ENCODE results near the gene IL2RA.

Gene IL2RA

DNA sequence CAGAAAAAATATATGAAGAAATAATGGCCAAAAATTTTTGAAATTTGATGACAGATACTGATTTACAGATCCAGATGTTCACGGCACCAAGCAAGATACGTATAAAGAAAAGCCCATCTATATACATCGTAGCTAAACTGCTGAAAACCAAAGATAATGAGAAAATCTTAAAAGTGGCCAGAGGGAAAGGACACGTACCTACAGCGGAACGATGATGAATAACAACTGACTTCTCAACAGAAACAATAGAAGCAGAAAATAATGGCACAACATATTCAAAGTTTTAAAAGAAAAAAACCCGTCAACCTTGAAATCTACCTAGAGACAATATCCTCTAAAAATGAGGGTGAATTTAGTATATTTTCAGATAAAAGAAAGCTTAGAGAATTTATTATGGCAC, 31.9 kb downstream of the IL2RA start:
- in situ Hi-C loops (cut with MboI; ENCODE audit: low sequenced_read_pairs, unreplicated experiment): no loop called here
- DNase-seq (ENCODE audit: low spot score): no peak
- TF ChIP-seq, protein P1, sequence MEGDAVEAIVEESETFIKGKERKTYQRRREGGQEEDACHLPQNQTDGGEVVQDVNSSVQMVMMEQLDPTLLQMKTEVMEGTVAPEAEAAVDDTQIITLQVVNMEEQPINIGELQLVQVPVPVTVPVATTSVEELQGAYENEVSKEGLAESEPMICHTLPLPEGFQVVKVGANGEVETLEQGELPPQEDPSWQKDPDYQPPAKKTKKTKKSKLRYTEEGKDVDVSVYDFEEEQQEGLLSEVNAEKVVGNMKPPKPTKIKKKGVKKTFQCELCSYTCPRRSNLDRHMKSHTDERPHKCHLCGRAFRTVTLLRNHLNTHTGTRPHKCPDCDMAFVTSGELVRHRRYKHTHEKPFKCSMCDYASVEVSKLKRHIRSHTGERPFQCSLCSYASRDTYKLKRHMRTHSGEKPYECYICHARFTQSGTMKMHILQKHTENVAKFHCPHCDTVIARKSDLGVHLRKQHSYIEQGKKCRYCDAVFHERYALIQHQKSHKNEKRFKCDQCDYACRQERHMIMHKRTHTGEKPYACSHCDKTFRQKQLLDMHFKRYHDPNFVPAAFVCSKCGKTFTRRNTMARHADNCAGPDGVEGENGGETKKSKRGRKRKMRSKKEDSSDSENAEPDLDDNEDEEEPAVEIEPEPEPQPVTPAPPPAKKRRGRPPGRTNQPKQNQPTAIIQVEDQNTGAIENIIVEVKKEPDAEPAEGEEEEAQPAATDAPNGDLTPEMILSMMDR (IDR thresholded peaks at IDR 0.05; ENCODE audit: borderline replicate concordance, control extremely low read depth, extremely low read depth, insufficient read depth, missing control alignments): no peak

DNA sequence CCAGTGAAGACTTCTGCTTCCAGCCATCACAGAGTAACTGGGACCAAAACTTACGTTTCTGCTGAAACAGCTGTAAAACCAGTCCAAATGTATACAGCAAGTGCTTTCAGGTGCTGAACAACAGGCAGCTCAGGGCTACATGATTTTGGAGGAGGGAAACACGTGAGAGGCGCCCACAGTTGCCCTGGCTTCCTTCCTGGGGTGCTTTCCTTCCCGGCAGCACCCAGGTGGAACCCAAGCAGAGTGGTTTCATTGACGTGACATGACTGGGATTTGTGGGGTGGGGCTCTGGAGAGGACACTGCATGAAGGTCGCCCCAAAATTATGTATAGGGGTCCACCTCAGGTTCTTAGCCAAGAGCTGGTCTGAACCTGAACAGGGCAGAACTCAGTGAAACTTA, 34.2 kb downstream of the IL2RA start:
- TF ChIP-seq, protein P1 (IDR thresholded peaks at IDR 0.05; ENCODE audit: borderline replicate concordance, control extremely low read depth, extremely low read depth, insufficient read depth, missing control alignments): no peak
- in situ Hi-C loops (cut with MboI; ENCODE audit: low sequenced_read_pairs, unreplicated experiment): no loop called here
- no peak for DNase-seq (ENCODE audit: low spot score)

DNA sequence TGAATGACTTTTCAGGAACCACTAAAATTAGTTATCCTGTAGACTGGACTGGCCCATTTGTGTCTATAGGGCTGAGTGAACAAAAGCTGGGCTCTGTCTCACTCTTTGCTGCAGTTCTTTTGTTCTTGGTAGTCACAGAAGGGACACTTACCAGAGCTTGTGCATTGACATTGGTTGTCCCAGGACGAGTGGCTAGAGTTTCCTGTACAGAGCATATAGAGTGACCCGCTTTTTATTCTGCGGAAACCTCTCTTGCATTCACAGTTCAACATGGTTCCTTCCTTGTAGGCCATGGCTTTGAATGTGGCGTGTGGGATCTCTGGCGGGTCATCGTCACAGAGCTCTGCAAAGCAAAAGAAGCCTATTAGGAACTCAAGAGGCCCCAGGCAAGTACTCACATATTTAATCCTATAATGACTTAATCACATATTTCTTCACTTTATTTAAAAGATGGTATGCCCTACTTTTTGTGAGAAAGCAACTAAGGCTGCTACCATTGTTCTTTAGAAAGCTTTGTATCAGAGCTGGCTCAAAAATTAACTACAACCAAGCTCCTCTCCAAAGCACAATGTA, 36.4 kb downstream of the IL2RA start:
- in situ Hi-C loops (cut with MboI; ENCODE audit: low sequenced_read_pairs, unreplicated experiment): no loop called here
- TF ChIP-seq, protein P1 (IDR thresholded peaks at IDR 0.05; ENCODE audit: borderline replicate concordance, control extremely low read depth, extremely low read depth, insufficient read depth, missing control alignments): no peak
- no peak for DNase-seq (ENCODE audit: low spot score)

DNA sequence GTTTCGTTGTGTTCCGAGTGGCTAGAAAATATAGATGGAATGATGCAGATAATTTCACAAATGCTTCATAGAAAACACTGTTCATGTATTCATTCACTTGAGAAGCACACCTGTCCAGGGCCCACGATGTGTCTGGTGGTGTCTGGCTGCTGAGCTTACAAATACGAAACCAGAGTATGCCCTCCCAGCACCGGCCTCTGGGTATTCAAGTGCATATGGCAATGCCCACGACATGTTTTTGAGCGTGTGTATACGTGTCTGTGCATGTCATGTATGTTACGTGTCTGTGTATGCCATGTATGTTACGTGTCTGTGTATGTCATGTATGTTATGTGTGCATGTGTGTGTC, 37.9 kb downstream of the IL2RA start:
- no peak for DNase-seq (ENCODE audit: low spot score)
- TF ChIP-seq, protein P1 (IDR thresholded peaks at IDR 0.05; ENCODE audit: borderline replicate concordance, control extremely low read depth, extremely low read depth, insufficient read depth, missing control alignments): no peak
- in situ Hi-C loops (cut with MboI; ENCODE audit: low sequenced_read_pairs, unreplicated experiment): no loop called here

DNA sequence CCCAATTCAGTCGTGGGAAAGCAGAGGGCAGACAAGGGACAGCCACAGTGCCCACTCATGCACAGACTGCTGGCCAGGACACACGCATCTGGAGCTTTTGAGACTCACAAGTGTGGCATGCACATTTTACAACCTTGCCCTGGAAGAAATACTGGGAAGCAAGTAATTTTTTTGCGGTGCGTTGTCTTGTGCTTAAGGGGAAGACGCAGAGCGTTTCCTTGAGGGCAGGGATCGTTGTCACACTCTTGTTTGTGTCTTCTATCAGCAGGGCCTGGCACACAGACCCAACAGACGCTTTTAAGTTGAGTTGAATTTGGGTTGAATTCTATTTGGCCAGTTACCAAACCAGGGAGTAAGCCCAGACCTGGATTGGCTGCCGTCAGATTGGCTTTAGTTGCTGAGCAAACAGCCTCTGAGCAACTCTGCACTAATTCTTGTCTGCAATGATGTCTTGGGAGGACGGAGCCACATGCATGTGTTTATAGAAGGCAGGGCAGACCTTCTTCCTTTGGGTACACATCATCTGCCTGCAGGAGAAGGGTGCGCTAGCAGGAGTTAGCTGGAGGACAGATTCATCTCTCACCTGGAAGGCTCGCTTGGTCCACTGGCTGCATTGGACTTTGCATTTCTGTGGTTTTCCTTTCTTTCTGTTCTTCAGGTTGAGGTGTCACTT, 38.4 kb downstream of the IL2RA start:
- no peak for DNase-seq (ENCODE audit: low spot score)

DNA sequence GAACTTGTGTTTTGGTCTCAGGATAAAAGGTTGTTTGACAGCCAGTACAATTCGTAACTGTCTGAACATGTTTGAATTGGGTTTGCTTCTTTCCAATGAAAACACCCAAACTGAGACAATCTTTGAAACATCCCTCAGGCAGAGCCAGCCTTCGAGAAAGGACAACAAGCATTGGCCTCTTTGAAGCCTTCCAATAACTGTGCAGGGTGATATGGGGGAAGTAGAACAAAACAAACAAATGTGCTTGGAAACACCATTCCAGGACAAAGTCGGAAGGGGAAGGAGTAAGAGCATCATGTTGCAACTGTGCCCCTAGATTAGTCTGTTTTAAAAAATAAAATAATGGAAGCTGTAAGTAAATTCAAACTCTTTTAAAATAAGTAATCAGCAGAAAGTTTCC, 39.5 kb downstream of the IL2RA start:
- TF ChIP-seq, protein P1 (IDR thresholded peaks at IDR 0.05; ENCODE audit: borderline replicate concordance, control extremely low read depth, extremely low read depth, insufficient read depth, missing control alignments): no peak
- in situ Hi-C loops (cut with MboI; ENCODE audit: low sequenced_read_pairs, unreplicated experiment): no loop called here
- DNase-seq (ENCODE audit: low spot score): no peak

More for the DNA sequence above, 38.4 kb downstream of the IL2RA start:
- TF ChIP-seq, protein P1 (IDR thresholded peaks at IDR 0.05; ENCODE audit: borderline replicate concordance, control extremely low read depth, extremely low read depth, insufficient read depth, missing control alignments): no peak
- in situ Hi-C loops (cut with MboI; ENCODE audit: low sequenced_read_pairs, unreplicated experiment): no loop called here

Measured in GM13976 (cell line).